ENCODE measurements around the gene ZDHHC14. TPM values are rescaled to one million over a fixed set of nuclear protein-coding genes. Genes with fewer than 3 reads are reported as not detected.
"Not testable (repeated sequence)": the region's sequence is repeated elsewhere in the genome, so short reads cannot be mapped to it uniquely, and the experiment has no call there.

ZDHHC14 gene
- total RNA-seq, 2 donors from 2014 or later: 6.9 to 10.9 TPM

DNA sequence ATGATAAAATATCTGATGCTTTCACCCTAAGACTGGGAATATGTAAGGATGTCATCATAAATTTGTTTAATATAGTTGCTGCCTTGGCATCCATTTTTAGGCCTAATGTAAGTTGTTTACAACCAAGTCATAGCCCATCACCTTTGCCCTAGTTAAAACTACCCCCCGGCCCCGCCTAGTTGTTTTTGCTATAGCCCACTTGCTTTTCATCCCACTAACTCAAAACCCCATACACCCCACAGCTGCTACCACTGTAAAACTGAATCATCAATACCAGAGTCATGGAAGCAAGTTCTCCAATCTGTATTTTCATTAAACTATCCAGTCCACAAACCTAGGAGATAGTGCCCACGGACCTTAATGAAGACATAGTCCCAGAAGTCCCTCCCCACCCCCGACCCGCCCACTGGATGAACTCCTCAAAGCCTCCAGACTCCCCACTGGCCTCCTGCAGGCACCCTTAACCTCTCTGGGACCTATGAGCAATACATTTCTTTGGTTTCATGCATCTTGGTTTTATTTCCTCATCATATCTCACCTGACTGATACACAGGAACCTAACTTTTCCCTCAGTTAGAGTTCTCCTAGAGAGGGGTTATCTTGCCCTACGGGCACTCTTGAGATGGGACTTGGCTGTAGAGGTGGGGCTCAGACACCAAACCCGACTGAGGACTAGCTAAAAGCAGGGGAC is 12.5 kb upstream of the ZDHHC14 start:
- Mint-ChIP-seq H3K4me1 (ENCODE audit: low read depth in 2 of 2) (peaks cover 6 to 8% of the 10 kb centered on the region in 2 donors), H3K27me3 (peaks cover 18 to 27% of the 10 kb centered on the region in 2 donors), H3K4me3 (no peak overlapping the region), H3K27ac (no peak overlapping the region), H3K9me3 (no peaks in the 10 kb centered on the region), H3K36me3 (no peaks in the 10 kb centered on the region)
- ATAC-seq (no peak), DNase-seq (ENCODE audit: low spot score) (no peak)

DNA sequence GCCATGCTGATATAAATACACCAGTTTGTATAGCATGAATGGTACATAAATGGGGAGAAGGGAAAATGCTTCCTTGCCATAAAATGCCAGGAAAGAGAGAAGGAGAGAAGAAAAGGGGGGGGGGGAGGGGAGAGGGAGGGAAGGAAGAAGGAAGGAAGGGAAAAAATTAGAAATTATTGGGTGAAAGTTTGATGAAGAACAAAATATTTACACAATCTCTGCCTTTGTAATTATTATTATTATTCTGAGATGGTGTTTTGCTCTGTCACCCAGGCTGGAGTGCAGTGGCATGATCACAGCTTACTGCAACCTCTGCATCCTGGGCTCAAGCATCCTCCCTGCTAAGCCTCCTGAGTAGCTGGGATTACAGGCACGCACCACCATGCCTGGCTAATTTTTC is 10.2 kb upstream of the ZDHHC14 start:
- peaks cover 18 to 27% of the 10 kb centered on the region in 2 donors for H3K27me3 Mint-ChIP-seq

DNA sequence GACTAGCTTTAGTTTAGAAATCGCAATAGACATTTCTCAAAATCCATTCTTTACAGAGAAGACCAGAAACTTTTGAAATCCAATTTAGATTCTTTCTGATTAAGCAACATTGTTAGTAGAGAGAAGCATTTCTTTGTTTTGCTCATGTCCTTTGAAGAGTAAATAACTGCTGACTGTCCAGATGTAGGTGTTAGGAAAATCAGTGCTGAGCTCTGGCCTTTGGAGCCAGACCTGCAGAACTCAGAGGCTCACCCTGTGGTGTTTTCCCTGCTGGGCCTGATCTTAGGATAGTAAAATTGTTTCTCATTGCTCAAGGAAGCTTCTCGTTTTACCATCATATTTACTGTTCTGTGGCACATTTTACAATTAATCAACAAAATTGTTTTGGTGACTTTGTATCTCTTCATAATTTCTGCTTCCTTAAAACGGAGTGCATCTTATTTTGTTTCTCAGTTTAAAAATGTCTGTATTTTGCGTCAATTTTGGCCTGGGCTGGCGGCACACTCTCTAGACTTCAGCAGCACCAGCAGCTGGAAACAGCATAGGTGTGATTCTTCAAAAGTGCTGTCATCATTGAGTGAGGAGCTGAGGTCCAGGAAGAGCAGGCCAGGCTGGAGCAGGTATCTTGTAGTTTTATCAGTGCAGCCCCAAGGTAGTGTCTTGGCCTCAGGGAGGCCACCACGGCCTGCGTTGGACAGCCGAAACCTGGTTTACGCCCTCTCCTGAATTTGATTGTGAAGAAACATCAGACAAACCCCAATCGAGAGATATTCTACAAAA is 8.3 kb upstream of the ZDHHC14 start:
- Mint-ChIP-seq H3K4me1 (ENCODE audit: low read depth in 2 of 2) (peaks cover 6 to 8% of the 10 kb centered on the region in 2 donors), H3K27me3 (peaks cover 13 to 15% of the 10 kb centered on the region in 2 donors), H3K27ac (no peak overlapping the region), H3K4me3 (no peak overlapping the region), H3K36me3 (no peaks in the 10 kb centered on the region), H3K9me3 (no peaks in the 10 kb centered on the region)
- DNase-seq (ENCODE audit: low spot score) (no peak), ATAC-seq (no peak)

More for the DNA sequence above, 10.2 kb upstream of the ZDHHC14 start:
- H3K9me3 Mint-ChIP-seq: no peaks in the 10 kb centered on the region
- DNase-seq (ENCODE audit: low spot score) (no peak), ATAC-seq (no peak)
- H3K36me3 Mint-ChIP-seq: no peaks in the 10 kb centered on the region
- no peak overlapping the region for H3K27ac Mint-ChIP-seq
- peaks cover 6 to 8% of the 10 kb centered on the region in 2 donors for H3K4me1 Mint-ChIP-seq (ENCODE audit: low read depth in 2 of 2)
- H3K4me3 Mint-ChIP-seq: no peak overlapping the region

DNA sequence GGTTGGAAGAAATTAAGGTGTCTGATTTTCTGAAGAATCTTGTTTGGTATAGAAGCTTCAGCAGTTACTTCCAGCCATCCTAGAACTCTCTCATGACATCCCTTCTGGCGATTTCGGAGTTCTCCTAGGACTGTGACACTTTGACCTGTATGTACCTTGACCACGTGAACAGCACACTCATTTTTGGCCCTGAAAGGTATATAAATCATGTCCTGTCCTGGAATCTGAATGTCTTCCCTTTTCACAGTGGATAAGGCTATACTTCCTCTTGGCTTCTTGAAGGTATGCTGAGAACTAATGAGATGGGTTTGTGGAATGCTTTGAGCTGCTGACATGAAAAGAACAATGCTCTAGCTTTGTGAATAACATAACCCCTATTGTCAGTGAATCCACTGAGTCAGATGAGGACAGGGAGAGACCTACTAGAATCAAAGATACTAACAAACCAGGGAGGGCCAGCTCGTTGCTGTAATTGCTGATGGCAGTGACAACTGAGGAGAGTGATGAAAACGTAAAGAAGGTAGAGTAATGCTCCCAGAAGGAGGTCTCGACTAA is 6.0 kb upstream of the ZDHHC14 start:
- DNase-seq (ENCODE audit: low spot score) (no peak), ATAC-seq (no peak)
- no peak overlapping the region for H3K27ac Mint-ChIP-seq
- no peak overlapping the region for H3K4me3 Mint-ChIP-seq
- no peaks in the 10 kb centered on the region for H3K9me3 Mint-ChIP-seq
- H3K27me3 Mint-ChIP-seq: peaks cover 3 to 7% of the 10 kb centered on the region in 2 donors
- peaks cover 5 to 8% of the 10 kb centered on the region in 2 donors for H3K4me1 Mint-ChIP-seq (ENCODE audit: low read depth in 2 of 2)
- no peaks in the 10 kb centered on the region for H3K36me3 Mint-ChIP-seq

DNA sequence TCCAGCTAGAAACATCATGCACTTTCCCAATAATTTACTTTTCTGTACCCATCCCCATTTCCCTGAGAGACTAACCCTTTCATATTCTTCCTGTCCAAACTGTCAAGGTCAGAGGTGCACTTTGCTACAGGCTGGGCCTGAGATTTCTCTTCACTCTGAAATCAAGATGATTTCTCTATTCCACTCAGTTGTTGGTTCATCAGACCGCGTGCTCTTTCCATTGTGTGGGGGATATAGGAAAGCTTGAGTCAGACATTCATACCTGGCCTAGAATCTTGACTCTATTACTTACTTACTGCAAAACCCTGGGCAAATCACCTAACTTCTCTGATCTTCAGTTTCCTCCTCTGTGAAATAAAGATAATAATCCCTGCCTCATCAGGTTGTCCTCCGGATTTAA is 4.7 kb upstream of the ZDHHC14 start:
- Mint-ChIP-seq H3K36me3 (no peaks in the 10 kb centered on the region), H3K27me3 (no peaks in the 10 kb centered on the region), H3K4me3 (no peak overlapping the region), H3K4me1 (ENCODE audit: low read depth in 2 of 2) (peaks cover 6 to 8% of the 10 kb centered on the region in 2 donors), H3K9me3 (no peaks in the 10 kb centered on the region), H3K27ac (no peak overlapping the region)
- no peak for DNase-seq (ENCODE audit: low spot score)
- no peak for ATAC-seq

DNA sequence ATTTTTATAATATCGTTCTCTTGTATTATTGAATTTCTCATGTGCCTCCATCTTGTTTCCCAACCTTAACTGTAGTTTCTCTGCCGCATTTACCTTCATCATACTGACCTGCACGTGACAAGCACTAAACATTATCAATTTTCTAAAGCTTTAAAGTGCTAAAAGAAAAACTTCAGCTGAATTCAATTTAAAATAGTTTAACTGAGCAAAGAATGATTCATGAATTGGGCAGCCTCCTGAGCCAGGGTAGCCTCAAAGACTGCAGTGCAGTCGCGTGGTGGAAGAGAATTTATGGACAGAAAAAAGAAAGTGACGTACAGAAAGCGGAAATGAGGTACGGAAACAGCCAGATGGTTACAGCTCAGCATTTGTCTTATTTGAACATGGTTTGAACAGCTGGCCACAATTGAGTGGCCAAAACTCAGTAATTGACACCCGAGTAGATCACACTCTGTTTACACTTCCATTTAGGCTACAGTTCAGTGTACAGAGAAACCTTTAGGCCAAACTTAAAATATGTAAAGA is 4.2 kb upstream of the ZDHHC14 start:
- H3K27ac Mint-ChIP-seq: no peak overlapping the region
- H3K4me1 Mint-ChIP-seq (ENCODE audit: low read depth in 2 of 2): peaks cover 6 to 8% of the 10 kb centered on the region in 2 donors
- DNase-seq (ENCODE audit: low spot score) (no peak), ATAC-seq (no peak)
- H3K27me3 Mint-ChIP-seq: no peaks in the 10 kb centered on the region
- H3K9me3 Mint-ChIP-seq: no peaks in the 10 kb centered on the region
- no peak overlapping the region for H3K4me3 Mint-ChIP-seq
- H3K36me3 Mint-ChIP-seq: no peaks in the 10 kb centered on the region

DNA sequence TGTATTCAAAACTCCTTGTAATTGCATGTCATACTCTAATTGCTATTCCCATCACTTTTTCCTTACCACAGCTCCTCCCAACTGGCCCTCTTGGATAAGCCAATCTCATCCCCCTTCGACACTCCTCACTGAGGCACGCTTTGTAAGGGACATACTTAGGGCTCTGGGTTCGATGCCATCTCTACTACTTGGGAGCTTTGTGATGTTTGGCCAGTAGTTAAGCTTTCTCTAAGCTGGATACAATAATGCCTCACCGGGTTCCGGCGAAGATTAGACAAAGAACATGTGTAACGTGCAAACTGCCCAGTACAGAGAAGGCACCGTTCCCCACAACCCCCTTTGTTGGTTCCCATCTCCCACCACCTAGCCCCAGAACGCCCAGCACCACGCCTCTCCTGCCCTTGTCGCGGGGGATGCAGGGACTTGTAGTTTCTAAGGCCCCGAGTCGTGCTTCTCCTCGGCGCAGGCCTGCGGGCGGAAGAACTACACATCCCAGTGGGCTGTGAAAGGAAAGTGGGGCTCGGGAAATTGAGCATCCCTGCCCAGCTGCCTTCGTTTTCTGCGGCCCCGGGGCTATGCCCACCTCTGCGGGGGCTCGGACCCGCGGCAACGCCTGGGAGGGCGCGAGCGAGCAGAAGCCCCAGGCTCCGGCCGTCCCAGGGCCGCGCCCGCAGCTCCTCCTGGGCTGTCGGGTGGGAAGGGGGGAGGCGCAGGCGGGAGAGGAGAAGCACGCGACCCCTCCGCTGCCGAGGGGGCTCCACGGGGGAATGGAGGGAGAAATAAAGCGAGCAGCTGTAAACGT is 1.1 kb upstream of the ZDHHC14 start:
- H3K9me3 Mint-ChIP-seq: no peaks in the 10 kb centered on the region
- peaks cover 21% of the 10 kb centered on the region in 2 donors for H3K4me1 Mint-ChIP-seq (ENCODE audit: low read depth in 2 of 2)
- peak overlapping the region; percentile 81 for H3K4me3 Mint-ChIP-seq
- H3K36me3 Mint-ChIP-seq: no peaks in the 10 kb centered on the region
- H3K27me3 Mint-ChIP-seq: no peaks in the 10 kb centered on the region
- DNase-seq (ENCODE audit: low spot score): peak; percentile 92
- peak overlapping the region; percentile 36 to 83 for H3K27ac Mint-ChIP-seq
- peak; percentile 87 for ATAC-seq

DNA sequence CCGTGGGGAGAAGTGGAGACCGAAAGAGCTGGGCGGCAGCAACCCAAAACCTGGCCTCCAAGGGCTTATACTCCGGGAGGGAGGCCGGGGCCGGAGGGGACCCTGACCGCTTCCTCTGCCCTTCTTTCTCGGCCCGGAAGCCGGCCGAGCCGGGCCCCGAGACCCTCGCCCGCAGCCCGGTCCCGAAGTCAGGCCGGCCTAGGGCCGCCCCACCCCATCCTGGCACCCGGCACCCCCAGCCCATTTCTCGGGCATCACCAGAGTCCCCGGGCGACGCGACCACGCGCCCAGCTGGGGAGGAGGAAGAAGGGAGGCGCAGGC is 572 bp upstream of the ZDHHC14 start:
- no peaks in the 10 kb centered on the region for H3K36me3 Mint-ChIP-seq
- DNase-seq (ENCODE audit: low spot score) (no peak), ATAC-seq (peak; percentile 1 to 12)
- peak overlapping the region; percentile 81 for H3K4me3 Mint-ChIP-seq
- peak overlapping the region; percentile 36 to 83 for H3K27ac Mint-ChIP-seq
- H3K4me1 Mint-ChIP-seq (ENCODE audit: low read depth in 2 of 2): peaks cover 22 to 24% of the 10 kb centered on the region in 2 donors
- no peaks in the 10 kb centered on the region for H3K9me3 Mint-ChIP-seq
- H3K27me3 Mint-ChIP-seq: no peaks in the 10 kb centered on the region

DNA sequence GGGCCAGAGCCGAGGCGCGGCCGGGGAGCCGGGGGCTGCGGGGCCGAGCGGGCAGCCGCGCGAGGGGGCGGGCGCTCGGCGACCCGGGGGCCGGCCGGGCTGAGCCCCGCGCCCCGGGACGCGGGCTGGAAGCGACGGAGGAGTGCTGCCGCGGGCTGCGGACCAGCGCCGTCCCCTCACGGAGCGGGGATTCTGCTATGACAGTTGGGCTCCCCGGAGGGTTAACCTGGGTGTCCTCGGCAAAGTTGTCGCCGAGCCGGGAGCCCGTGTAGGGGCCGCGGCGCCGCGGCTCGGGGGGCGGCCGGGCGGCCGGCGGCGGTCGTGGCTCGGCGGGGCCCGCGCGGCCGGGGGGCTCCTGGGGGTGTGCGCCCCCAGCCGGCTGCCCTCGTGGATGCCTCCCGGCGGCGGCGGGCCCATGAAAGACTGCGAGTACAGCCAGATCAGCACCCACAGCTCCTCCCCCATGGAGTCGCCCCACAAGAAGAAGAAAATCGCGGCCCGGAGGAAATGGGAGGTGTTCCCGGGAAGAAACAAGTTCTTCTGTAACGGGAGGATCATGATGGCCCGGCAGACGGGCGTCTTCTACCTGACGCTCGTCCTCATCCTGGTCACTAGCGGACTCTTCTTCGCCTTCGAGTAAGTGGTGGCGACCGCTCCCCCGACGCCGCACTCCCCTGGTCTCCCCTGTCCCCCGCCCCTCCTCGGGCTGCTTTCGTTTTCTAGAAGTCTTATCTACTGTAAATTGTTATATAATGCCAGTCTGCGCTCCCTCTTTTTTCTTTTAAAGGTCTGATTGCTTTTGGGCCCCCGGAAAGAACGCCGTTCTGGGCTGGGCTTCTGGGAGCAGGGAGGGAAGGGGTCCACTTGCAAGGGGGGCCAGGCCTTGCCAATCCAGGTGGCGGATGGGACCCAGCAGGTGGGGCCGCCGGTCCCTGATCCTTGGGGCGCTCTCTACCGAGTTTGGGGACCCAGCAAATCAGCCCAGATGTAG is 936 bp downstream of the ZDHHC14 start:
- H3K27ac Mint-ChIP-seq: peak overlapping the region; percentile 56 to 92
- peak; percentile 22 to 24 for ATAC-seq

DNA sequence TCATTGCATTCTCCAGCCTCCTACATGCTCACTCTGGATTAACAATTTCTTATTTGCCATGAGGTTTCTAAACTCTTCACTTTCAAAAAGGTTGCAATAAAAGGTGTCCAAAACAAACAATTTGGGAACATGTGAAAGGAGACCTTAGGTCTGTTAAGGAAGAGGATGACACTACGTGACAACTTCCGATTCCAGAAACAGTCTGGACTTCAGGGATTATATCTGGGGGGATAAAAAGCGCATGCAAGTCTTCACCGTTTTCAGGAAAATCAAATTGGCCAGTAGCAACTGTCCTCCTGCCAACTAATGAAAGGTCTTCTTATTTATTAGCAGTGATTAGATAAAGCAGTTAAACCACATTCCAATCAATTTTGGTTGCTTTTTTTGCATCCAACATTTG is 1.8 kb downstream of the ZDHHC14 start:
- peak overlapping the region; percentile 56 to 92 for H3K27ac Mint-ChIP-seq
- no peaks in the 10 kb centered on the region for H3K36me3 Mint-ChIP-seq
- ATAC-seq: no peak
- H3K9me3 Mint-ChIP-seq: no peaks in the 10 kb centered on the region
- no peak for DNase-seq (ENCODE audit: low spot score)
- H3K27me3 Mint-ChIP-seq: no peaks in the 10 kb centered on the region
- peak overlapping the region; percentile 87 for H3K4me3 Mint-ChIP-seq
- peaks cover 25 to 27% of the 10 kb centered on the region in 2 donors for H3K4me1 Mint-ChIP-seq (ENCODE audit: low read depth in 2 of 2)

More for the DNA sequence above, 936 bp downstream of the ZDHHC14 start:
- Mint-ChIP-seq H3K4me3 (peak overlapping the region; percentile 87), H3K27me3 (no peaks in the 10 kb centered on the region), H3K36me3 (no peaks in the 10 kb centered on the region), H3K9me3 (no peaks in the 10 kb centered on the region), H3K4me1 (ENCODE audit: low read depth in 2 of 2) (peaks cover 25 to 27% of the 10 kb centered on the region in 2 donors)
- peak; percentile 77 for DNase-seq (ENCODE audit: low spot score)

DNA sequence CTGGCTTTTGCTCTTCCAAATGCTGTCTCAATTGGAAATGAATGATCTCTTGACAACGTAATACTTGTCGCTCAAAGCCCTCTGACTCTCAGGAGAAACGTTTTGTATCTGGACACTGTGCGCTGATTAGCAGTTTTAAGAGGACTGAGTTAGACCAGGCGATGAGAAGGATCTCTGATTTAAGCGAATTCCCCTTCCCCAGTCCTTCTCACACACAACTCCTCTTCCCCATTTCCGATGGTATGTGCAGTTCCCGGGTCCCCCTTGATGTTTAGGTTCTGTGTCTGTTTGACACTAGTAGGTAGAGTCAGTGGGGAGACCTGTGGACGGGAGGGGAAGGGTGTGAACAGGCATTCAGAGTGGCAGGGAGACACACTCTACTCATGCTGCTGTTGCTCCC is 2.5 kb downstream of the ZDHHC14 start:
- Mint-ChIP-seq H3K4me3 (peak overlapping the region; percentile 87), H3K4me1 (ENCODE audit: low read depth in 2 of 2) (peaks cover 25 to 27% of the 10 kb centered on the region in 2 donors)

DNA sequence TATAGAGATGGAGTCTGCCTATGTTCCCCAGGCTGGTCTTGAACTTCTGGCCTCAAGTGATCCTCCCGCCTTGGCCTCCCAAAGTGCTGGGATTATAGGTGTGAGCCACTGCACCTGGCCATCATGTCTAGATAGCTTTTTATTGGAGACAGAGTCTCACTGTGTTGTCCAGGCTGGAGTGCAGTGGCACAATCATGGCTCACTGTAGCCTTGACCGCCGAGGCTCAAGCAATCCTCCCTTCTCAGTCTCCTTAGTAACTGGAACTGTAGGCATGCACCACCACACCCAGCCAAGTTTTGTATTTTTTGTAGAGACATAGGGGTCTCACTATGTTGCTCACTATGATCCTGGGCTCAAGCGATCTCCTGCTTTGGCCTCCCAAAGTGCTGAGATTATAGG is 4.0 kb downstream of the ZDHHC14 start:
- not testable (repeated sequence) for ATAC-seq; DNase-seq (ENCODE audit: low spot score); H3K27me3 Mint-ChIP-seq; H3K9me3 Mint-ChIP-seq; H3K36me3 Mint-ChIP-seq; H3K27ac Mint-ChIP-seq; H3K4me3 Mint-ChIP-seq
- H3K4me1 Mint-ChIP-seq (ENCODE audit: low read depth in 2 of 2): peaks cover 19 to 21% of the 10 kb centered on the region in 2 donors

More for the DNA sequence above, 2.5 kb downstream of the ZDHHC14 start:
- Mint-ChIP-seq H3K27ac (peak overlapping the region in 1 of 2 donors; percentile 92), H3K36me3 (no peaks in the 10 kb centered on the region), H3K9me3 (no peaks in the 10 kb centered on the region), H3K27me3 (no peaks in the 10 kb centered on the region)
- ATAC-seq: no peak
- DNase-seq (ENCODE audit: low spot score): no peak
